Mesodermal cell (in vitro differentiated cells): ENCODE results near the gene PKNOX2.

Experiments
- H3K27ac ChIP-seq: 2 replicates; pipeline ENCODE4 v1.7.0; 2013; ENCODE audit warnings: mild to moderate bottlenecking, low read depth, low read length, moderate library complexity; ENCODE audit not compliant: severe bottlenecking
- H3K36me3 ChIP-seq: 2 replicates; pipeline ENCODE4 v1.7.1; 2013; ENCODE audit warnings: mild to moderate bottlenecking, low read length, moderate library complexity; ENCODE audit not compliant: control insufficient read depth, insufficient read depth
- H3K4me1 ChIP-seq: one replicate; pipeline ENCODE4 v1.7.1; 2013; ENCODE audit warnings: mild to moderate bottlenecking, low read length; ENCODE audit not compliant: insufficient read depth, control insufficient read depth, poor library complexity, severe bottlenecking
- H3K4me3 ChIP-seq: 2 replicates; pipeline ENCODE4 v1.7.0; 2013; ENCODE audit warnings: low read length, control low read depth, mild to moderate bottlenecking; ENCODE audit not compliant: insufficient read depth, poor library complexity, severe bottlenecking; ENCODE audit errors: extremely low read depth
- H3K9me3 ChIP-seq: 2 replicates; pipeline ENCODE4 v1.7.1; 2013; ENCODE audit warnings: mild to moderate bottlenecking, low read length, moderate library complexity; ENCODE audit not compliant: control insufficient read depth
- WGBS, 2 experiments: methylation state at CpG; one replicate each; pipeline ENCODE4 v1.1.5; 2013; ENCODE audit warnings: missing lambda C conversion rate in 2 of 2; ENCODE audit not compliant: insufficient coverage in 2 of 2; 5-methylcytosine and 5-hydroxymethylcytosine counted together

PKNOX2 gene

GRCh38 chr11:125372911-125373310 lies 208.4 kb downstream of the PKNOX2 start:
- 94 to 100% methylated on average over 2 of the region's 3 CpGs for WGBS, 2 experiments
- Histone ChIP-seq H3K36me3 (no peaks in the 10 kb centered on the region), H3K27ac (no peak overlapping the region), H3K4me1 (peaks cover 13% of the 10 kb centered on the region), H3K4me3 (no peak overlapping the region), H3K9me3 (no peaks in the 10 kb centered on the region)

DNA sequence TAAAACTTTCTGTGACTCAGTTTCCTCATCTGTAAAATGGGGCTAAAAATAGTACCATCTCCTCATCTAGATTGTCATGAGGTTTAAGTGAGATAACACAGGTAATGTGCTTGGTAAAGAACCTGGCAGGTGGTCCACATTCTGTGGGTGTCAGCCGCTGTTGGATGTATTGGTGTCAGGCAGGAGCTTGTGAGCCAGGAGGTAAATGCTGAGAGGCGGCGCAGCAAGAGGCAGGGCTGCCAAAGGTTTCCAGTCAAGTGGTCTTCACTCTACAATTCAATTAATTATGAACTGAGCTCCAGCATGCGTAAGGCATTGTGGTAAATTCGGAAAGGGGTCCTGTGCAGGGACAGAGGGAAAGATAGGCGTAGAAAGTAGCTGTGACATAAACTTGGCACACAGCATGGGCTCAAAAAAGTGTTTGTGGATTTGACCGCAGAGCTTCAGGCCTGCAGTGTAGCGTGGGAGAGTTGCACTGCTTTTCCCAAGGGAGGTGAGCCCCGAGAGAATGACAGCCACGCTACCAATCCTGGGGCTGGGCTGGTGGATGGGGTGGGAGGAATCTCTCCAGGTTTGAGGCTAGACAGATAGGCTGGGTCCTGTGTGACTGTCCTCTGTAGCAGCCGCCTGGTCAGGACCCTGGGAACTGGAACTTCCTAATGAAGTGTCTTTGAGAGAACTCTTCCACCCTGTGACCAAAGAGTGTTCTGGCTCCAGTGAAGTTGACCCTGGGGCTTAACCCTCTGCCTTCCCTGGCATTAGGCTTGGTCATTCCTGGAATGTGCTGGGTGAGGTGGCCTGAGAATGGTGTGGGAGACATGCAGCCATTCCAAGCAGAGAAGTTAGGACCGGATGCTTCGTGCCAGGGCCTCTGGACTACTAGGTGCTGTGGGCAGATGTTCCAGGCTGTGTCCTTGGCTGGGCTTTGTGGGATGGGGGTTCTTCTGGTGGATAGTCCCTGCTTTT lies 209.2 kb downstream of the PKNOX2 start:
- Histone ChIP-seq H3K9me3 (no peaks in the 10 kb centered on the region), H3K27ac (no peak overlapping the region), H3K4me1 (peaks cover 13% of the 10 kb centered on the region), H3K4me3 (no peak overlapping the region), H3K36me3 (no peaks in the 10 kb centered on the region)
- 89 to 91% methylated on average over 8 to 9 of the region's 13 CpGs for WGBS, 2 experiments

DNA sequence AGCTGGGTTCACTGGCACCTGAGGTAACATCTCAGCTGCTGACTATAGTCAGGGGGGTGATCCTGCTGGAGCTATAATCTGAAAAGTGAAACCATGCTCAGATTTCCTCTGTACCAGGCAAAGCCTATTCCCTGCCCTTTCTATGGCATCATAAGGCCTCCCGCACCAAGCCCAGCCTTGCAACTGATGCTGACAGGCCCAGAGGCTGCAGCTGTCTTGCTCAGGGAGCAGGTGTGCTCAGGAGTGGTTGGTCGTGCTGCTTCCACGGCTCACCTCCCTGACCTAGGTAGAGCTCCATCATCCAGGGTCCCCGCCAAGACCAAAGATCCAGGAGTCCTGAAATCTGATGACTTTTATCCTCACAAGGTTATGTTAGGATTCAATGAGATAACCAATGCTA lies 209.8 kb downstream of the PKNOX2 start:
- no peak overlapping the region for H3K4me3 ChIP-seq
- H3K36me3 ChIP-seq, result no peaks in the 10 kb centered on the region
- no peaks in the 10 kb centered on the region for H3K9me3 ChIP-seq
- peaks cover 13% of the 10 kb centered on the region for H3K4me1 ChIP-seq
- H3K27ac ChIP-seq, result no peak overlapping the region
- WGBS, 2 experiments, result 85 to 95% methylated on average over 2 to 4 of the region's 4 CpGs

- H3K4me3 ChIP-seq, result no peak overlapping the region
- whole genome bisulfite sequencing, 2 experiments, result 80 to 83% methylated on average over 1 of the region's 6 CpGs
- peaks cover 13% of the 10 kb centered on the region for H3K4me1 ChIP-seq
- H3K9me3 ChIP-seq, result no peaks in the 10 kb centered on the region
- no peak overlapping the region for H3K27ac ChIP-seq
- no peaks in the 10 kb centered on the region for H3K36me3 ChIP-seq
Measured at GRCh38 chr11:125375146-125375545, 210.6 kb downstream of the PKNOX2 start.

GRCh38 chr11:125376117-125376516 lies 211.6 kb downstream of the PKNOX2 start:
- no peaks in the 10 kb centered on the region for H3K36me3 ChIP-seq
- no peak overlapping the region for H3K4me3 ChIP-seq
- peaks cover 8% of the 10 kb centered on the region for H3K4me1 ChIP-seq
- H3K27ac ChIP-seq, result no peak overlapping the region
- WGBS, 2 experiments, result 73% methylated on average over 2 to 3 of the region's 9 CpGs
- no peaks in the 10 kb centered on the region for H3K9me3 ChIP-seq

DNA sequence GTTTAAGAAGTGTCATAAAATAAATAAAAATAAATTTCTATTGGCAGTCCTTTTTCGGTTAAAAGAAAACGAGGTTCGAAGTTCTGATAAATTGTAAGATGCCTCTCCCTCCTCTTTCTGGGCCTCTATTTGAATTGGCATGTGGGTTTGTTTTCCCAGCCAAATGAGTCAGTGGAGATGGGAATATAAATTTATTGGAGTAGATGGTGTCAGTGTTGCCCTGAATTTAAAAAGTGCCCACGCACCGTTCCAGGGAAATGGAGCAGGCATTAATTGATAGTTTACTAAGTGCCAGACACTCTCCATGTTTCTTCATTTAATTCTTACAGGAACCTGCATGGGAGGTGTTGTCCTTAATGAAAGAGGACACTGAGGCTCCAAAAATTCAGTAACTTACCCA lies 212.3 kb downstream of the PKNOX2 start:
- no peaks in the 10 kb centered on the region for H3K9me3 ChIP-seq
- 93% methylated on average over 3 of the region's 5 CpGs; no CpG with 5 or more reads in 1 of the 2 experiments for WGBS, 2 experiments
- H3K4me1 ChIP-seq, result peaks cover 1% of the 10 kb centered on the region

DNA sequence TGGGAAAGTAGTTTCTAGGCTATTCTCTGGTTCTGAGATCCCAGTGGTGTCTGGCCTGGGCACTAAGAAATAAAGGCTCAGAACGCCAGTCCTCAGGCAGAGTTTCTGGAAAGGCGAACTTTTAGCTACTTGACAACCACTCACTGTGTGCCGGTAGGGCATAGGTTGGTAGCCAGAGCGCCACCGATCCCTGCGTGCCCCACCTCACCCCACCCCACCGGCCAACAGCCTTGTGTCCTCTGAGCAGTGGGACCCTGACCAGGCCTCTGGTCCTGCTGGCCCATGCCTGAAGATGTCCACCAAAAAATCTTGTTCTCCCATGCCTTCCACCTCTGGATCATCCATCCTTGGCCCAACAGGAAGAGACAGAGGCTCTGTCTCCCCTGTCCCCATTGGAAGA lies 213.5 kb downstream of the PKNOX2 start:
- WGBS, 2 experiments, result 94 to 98% methylated on average over 7 of the region's 7 CpGs
- Histone ChIP-seq H3K4me1 (no peaks in the 10 kb centered on the region), H3K36me3 (no peaks in the 10 kb centered on the region), H3K9me3 (no peaks in the 10 kb centered on the region), H3K27ac (no peak overlapping the region), H3K4me3 (no peak overlapping the region)

More for the DNA sequence above, 212.3 kb downstream of the PKNOX2 start:
- H3K4me3 ChIP-seq, result no peak overlapping the region
- no peak overlapping the region for H3K27ac ChIP-seq
- no peaks in the 10 kb centered on the region for H3K36me3 ChIP-seq

- H3K36me3 ChIP-seq, result no peaks in the 10 kb centered on the region
- WGBS, 2 experiments, result 86 to 95% methylated on average over 2 to 5 of the region's 6 CpGs
- no peak overlapping the region for H3K4me3 ChIP-seq
- H3K27ac ChIP-seq, result no peak overlapping the region
- H3K4me1 ChIP-seq, result no peaks in the 10 kb centered on the region
- no peaks in the 10 kb centered on the region for H3K9me3 ChIP-seq
Measured at GRCh38 chr11:125378571-125378970, 214.0 kb downstream of the PKNOX2 start.

DNA sequence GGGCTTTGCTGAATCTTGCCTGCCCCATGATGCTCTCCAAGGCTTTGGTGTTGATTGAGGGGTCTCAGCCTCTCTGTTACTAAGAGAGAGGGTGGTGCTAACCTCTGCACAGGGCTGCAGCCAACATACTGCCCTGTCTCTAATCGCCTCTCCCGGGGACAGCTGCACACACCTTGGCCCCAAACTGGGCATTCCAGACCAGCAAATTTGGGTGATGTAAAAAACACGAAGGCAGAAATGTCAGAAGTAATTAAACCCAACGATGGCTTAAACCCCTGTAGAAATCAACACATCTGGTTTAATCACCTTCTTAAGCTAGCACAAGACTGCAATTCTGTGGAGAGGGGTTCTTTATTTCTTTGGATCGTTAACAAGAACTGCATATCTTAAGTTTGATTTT lies 215.0 kb downstream of the PKNOX2 start:
- Histone ChIP-seq H3K27ac (no peak overlapping the region), H3K4me3 (no peak overlapping the region)
- 88 to 100% methylated on average over 3 to 4 of the region's 5 CpGs for WGBS, 2 experiments

DNA sequence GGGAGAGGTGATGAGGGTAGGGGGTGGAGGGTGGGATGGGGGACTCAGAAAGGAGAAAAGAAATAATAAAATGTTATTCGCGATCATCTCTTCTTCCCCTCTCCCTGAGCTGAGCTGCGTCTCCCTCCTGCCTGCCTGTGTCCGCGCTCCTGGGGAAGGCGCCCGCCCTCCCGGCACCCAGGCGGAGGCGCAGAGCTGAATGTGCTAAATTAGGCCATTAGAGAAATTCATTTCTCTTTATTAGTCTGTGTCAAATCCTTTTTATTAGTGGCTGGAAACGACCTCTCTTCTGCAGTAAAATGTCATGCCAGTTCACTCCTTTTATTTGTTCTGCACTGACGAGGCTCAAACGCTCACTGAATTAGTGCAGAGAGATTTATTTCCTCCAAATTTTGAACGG lies 215.4 kb downstream of the PKNOX2 start:
- Histone ChIP-seq H3K4me3 (no peak overlapping the region), H3K36me3 (no peaks in the 10 kb centered on the region)
- 60 to 91% methylated on average over 1 to 5 of the region's 14 CpGs for WGBS, 2 experiments

More for the DNA sequence above, 215.0 kb downstream of the PKNOX2 start:
- no peaks in the 10 kb centered on the region for H3K36me3 ChIP-seq
- no peaks in the 10 kb centered on the region for H3K9me3 ChIP-seq
- H3K4me1 ChIP-seq, result no peaks in the 10 kb centered on the region

More for the DNA sequence above, 215.4 kb downstream of the PKNOX2 start:
- Histone ChIP-seq H3K9me3 (no peaks in the 10 kb centered on the region), H3K27ac (no peak overlapping the region), H3K4me1 (no peaks in the 10 kb centered on the region)
